Tibial nerve (tissue), 4 donors: ENCODE results near the gene CFTR. TPM values are rescaled to one million over a fixed set of nuclear protein-coding genes. Genes with fewer than 3 reads are reported as not detected.

Experiments
- DNase-seq, 2 donors: peaks; one replicate each; pipeline ENCODE4 v3.0.0-alpha.2; 2019; ENCODE audit warnings: low spot score in 2 of 2
- H3K27ac ChIP-seq, 4 donors: fragments of 200-600 bp; sonication (generic) in 3 of 4; one replicate each; pipeline ENCODE4 v1.5.1; 2017 to 2019; ENCODE audit warnings: mild to moderate bottlenecking in 1 of 4
- H3K27me3 ChIP-seq, 2 donors: fragments of 200-600 bp; sonication (generic) in 1 of 2; one replicate each; pipeline versions ENCODE4 v1.5.1 to v1.6.0; 2017 to 2019
- H3K36me3 ChIP-seq, 3 donors: fragments of 200-600 bp; sonication (generic); one replicate each; pipeline ENCODE4 v1.5.1; 2018 to 2019
- H3K4me1 ChIP-seq, 4 donors: fragments of 200-600 bp; sonication (generic) in 3 of 4; one replicate each; pipeline ENCODE4 v1.5.1; 2017 to 2019
- H3K4me3 ChIP-seq, 4 donors: fragments of 200-600 bp; sonication (generic) in 3 of 4; one replicate each; pipeline ENCODE4 v1.5.1; 2017 to 2019; ENCODE audit warnings: mild to moderate bottlenecking in 1 of 4, moderate library complexity in 1 of 4
- H3K9me3 ChIP-seq, 4 donors: fragments of 200-600 bp; sonication (generic) in 3 of 4; one replicate each; pipeline ENCODE4 v1.5.1; 2017 to 2019
- EP300 ChIP-seq, 2 donors: sonication (generic); formaldehyde crosslinking; IDR thresholded peaks; one replicate each; pipeline ENCODE4 v1.6.1; 2017; ENCODE audit warnings: antibody characterized with exemption in 2 of 2, mild to moderate bottlenecking in 1 of 2
- POLR2A ChIP-seq, 2 donors: fragments of 450-650 bp; IDR thresholded peaks; one replicate each; pipeline ENCODE4 v1.6.1; 2017; ENCODE audit warnings: antibody characterized with exemption in 2 of 2, mild to moderate bottlenecking in 2 of 2, moderate library complexity in 2 of 2
- WGBS, 2 donors: methylation state at CpG; one replicate each; pipeline ENCODE4 v1.1.5; 2018; 5-methylcytosine and 5-hydroxymethylcytosine counted together
- total RNA-seq, 4 donors: library from RNA; depleted of rRNA; stranded (reverse); fragments of >200 nt; gene quantifications; one replicate each; pipeline ENCODE4 v1.1.0, GENCODE V29; 2016
- TF ChIP-seq, protein P1 (sequence below), 5 experiments: fragments of 200-600 bp in 3 of 5; fragments of 450-650 bp in 2 of 5; sonication (generic) in 3 of 5; IDR thresholded peaks; one replicate each; pipeline ENCODE4 v1.5.1; 2016 to 2019; ENCODE audit warnings: antibody characterized with exemption in 5 of 5, mild to moderate bottlenecking in 3 of 5, moderate library complexity in 2 of 5

Gene CFTR
- total RNA-seq, 4 donors from 2014 or later = under 0.01 TPM; not detected in 3

DNA sequence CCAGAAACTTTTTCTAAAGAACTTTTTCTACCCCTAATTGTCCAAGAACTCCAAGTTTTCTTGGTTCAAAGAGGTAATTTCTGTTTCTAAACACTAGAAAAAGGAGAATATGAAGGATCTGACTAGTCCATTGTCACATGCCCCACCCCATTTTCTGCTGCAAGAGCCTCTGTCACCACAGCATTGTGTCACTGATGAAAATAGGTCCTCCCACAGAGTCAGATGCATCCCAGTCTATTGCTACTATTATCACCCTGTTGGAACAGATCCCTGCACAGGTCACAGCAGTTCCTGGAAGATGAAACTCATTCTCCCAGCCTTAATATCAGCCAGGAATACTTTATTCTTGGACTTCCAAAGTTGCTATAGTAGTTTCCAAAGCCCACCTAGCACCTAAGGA, 7.5 kb upstream of the CFTR start:
- Histone ChIP-seq H3K4me1 (no peaks in the 10 kb centered on the region), H3K4me3 (no peak overlapping the region), H3K36me3 (no peaks in the 10 kb centered on the region), H3K27me3 (peaks cover 0 to 4% of the 10 kb centered on the region in 2 donors), H3K27ac (no peak overlapping the region), H3K9me3 (no peaks in the 10 kb centered on the region)
- TF ChIP-seq, protein P1, sequence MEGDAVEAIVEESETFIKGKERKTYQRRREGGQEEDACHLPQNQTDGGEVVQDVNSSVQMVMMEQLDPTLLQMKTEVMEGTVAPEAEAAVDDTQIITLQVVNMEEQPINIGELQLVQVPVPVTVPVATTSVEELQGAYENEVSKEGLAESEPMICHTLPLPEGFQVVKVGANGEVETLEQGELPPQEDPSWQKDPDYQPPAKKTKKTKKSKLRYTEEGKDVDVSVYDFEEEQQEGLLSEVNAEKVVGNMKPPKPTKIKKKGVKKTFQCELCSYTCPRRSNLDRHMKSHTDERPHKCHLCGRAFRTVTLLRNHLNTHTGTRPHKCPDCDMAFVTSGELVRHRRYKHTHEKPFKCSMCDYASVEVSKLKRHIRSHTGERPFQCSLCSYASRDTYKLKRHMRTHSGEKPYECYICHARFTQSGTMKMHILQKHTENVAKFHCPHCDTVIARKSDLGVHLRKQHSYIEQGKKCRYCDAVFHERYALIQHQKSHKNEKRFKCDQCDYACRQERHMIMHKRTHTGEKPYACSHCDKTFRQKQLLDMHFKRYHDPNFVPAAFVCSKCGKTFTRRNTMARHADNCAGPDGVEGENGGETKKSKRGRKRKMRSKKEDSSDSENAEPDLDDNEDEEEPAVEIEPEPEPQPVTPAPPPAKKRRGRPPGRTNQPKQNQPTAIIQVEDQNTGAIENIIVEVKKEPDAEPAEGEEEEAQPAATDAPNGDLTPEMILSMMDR (IDR thresholded peaks at IDR 0.05) = no peak
- TF ChIP-seq POLR2A (IDR thresholded peaks at IDR 0.05) = no peak
- TF ChIP-seq EP300 (IDR thresholded peaks at IDR 0.05) = no peak
- no peak for DNase-seq

GRCh38 chr7:117476557-117477215, 3.1 kb upstream of the CFTR start:
- no peak for TF ChIP-seq EP300 (IDR thresholded peaks at IDR 0.05)
- TF ChIP-seq, protein P1 (IDR thresholded peaks at IDR 0.05) = no peak
- no peak for TF ChIP-seq POLR2A (IDR thresholded peaks at IDR 0.05)
- WGBS, 2 donors = 85 to 88% methylated on average over 4 of the region's 4 CpGs
- Histone ChIP-seq H3K27me3 (peaks cover 0 to 27% of the 10 kb centered on the region in 2 donors), H3K4me3 (no peak overlapping the region), H3K9me3 (no peaks in the 10 kb centered on the region), H3K4me1 (peaks cover 0 to 16% (median 3%) of the 10 kb centered on the region in 4 donors), H3K36me3 (no peaks in the 10 kb centered on the region), H3K27ac (no peak overlapping the region)
- DNase-seq = no peak

DNA sequence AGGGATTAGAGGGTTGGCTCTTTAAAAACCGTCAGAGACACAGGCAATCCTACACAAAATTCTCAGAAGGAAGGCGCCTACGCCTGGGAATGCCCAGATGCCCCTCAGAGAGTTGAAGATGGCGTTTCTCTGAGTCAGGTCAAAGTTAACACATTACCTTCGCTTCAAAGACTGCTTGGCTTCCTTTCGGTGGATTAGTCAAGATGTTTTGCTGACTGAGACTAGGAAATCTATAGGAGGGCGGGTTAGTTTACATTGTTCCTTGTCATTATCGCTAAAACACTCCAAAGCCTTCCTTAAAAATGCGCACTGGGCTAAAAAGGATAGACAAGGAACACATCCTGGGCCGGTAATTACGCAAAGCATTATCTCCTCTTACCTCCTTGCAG, 995 bp upstream of the CFTR start:
- peak overlapping the region in 2 of 4 donors; percentile 41 to 51 for H3K4me3 ChIP-seq

DNA sequence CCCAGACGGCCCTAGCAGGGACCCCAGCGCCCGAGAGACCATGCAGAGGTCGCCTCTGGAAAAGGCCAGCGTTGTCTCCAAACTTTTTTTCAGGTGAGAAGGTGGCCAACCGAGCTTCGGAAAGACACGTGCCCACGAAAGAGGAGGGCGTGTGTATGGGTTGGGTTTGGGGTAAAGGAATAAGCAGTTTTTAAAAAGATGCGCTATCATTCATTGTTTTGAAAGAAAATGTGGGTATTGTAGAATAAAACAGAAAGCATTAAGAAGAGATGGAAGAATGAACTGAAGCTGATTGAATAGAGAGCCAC, 184 bp downstream of the CFTR start:
- Histone ChIP-seq H3K27me3 (peaks cover 0 to 31% of the 10 kb centered on the region in 2 donors), H3K27ac (no peak overlapping the region), H3K4me1 (peaks cover 0 to 16% (median 3%) of the 10 kb centered on the region in 4 donors), H3K4me3 (peak overlapping the region; percentile 9 to 51 (median 29)), H3K36me3 (no peaks in the 10 kb centered on the region), H3K9me3 (no peaks in the 10 kb centered on the region)
- 5 to 9% methylated on average over 11 of the region's 11 CpGs for WGBS, 2 donors
- DNase-seq = no peak
- TF ChIP-seq EP300 (IDR thresholded peaks at IDR 0.05) = no peak
- TF ChIP-seq POLR2A (IDR thresholded peaks at IDR 0.05) = no peak
- TF ChIP-seq, protein P1 (IDR thresholded peaks at IDR 0.05) = no peak

More for the DNA sequence above, 995 bp upstream of the CFTR start:
- TF ChIP-seq, protein P1 (IDR thresholded peaks at IDR 0.05) = no peak
- no peak for TF ChIP-seq EP300 (IDR thresholded peaks at IDR 0.05)
- TF ChIP-seq POLR2A (IDR thresholded peaks at IDR 0.05) = no peak
- WGBS, 2 donors = 31 to 32% methylated on average over 11 of the region's 11 CpGs
- DNase-seq = no peak
- Histone ChIP-seq H3K36me3 (no peaks in the 10 kb centered on the region), H3K27ac (no peak overlapping the region), H3K4me1 (peaks cover 0 to 16% (median 3%) of the 10 kb centered on the region in 4 donors), H3K9me3 (no peaks in the 10 kb centered on the region), H3K27me3 (peaks cover 0 to 31% of the 10 kb centered on the region in 2 donors)

- Histone ChIP-seq H3K9me3 (no peaks in the 10 kb centered on the region), H3K27ac (no peak overlapping the region), H3K4me1 (peaks cover 0 to 16% (median 3%) of the 10 kb centered on the region in 4 donors), H3K36me3 (no peaks in the 10 kb centered on the region), H3K4me3 (no peak overlapping the region), H3K27me3 (peaks cover 0 to 31% of the 10 kb centered on the region in 2 donors)
- DNase-seq = no peak
- 64 to 65% methylated on average over 2 of the region's 2 CpGs for whole genome bisulfite sequencing, 2 donors
- TF ChIP-seq POLR2A (IDR thresholded peaks at IDR 0.05) = no peak
- no peak for TF ChIP-seq EP300 (IDR thresholded peaks at IDR 0.05)
- TF ChIP-seq, protein P1 (IDR thresholded peaks at IDR 0.05) = no peak
Measured at GRCh38 chr7:117480978-117481377, 1.2 kb downstream of the CFTR start.
